Neutrophil (primary cell): ENCODE measurements around the gene MSI2.

Source experiments
- H3K27ac ChIP-seq: fragments of 200-600 bp; sonication (generic); 2 replicates; pipeline ENCODE4 v1.5.1; 2016; ENCODE audit warnings: mild to moderate bottlenecking, moderate library complexity
- H3K27me3 ChIP-seq: fragments of 200-600 bp; sonication (generic); 2 replicates; pipeline ENCODE4 v1.6.0; 2016; ENCODE audit warnings: mild to moderate bottlenecking
- H3K36me3 ChIP-seq: fragments of 200-600 bp; sonication (generic); 2 replicates; pipeline ENCODE4 v1.5.1; 2017
- H3K4me1 ChIP-seq, 2 experiments: fragments of 200-600 bp in 1 of 2; sonication (generic) in 1 of 2; 1 replicate in 1 of 2; 2 replicates in 1 of 2; pipeline versions ENCODE4 v1.5.1 to v1.6.1; 2013 to 2016; ENCODE audit warnings: low read depth in 1 of 2, low read length in 1 of 2, mild to moderate bottlenecking in 1 of 2, moderate library complexity in 1 of 2; ENCODE audit not compliant: control insufficient read depth in 1 of 2, insufficient read depth in 1 of 2
- H3K4me3 ChIP-seq, 2 experiments: fragments of 200-600 bp in 1 of 2; sonication (generic) in 1 of 2; 1 replicate in 1 of 2; 2 replicates in 1 of 2; pipeline ENCODE4 v1.5.1; 2013 to 2016; ENCODE audit warnings: low read depth in 1 of 2, low read length in 1 of 2, mild to moderate bottlenecking in 1 of 2, moderate library complexity in 1 of 2
- H3K9me3 ChIP-seq: fragments of 200-600 bp; sonication (generic); 2 replicates; pipeline ENCODE4 v1.5.1; 2016
- TF ChIP-seq, protein P1 (sequence below): fragments of 200-600 bp; sonication (generic); IDR thresholded peaks from 2 replicates; pipeline ENCODE4 v1.5.1; 2016; ENCODE audit warnings: antibody characterized with exemption

MSI2 gene

DNA sequence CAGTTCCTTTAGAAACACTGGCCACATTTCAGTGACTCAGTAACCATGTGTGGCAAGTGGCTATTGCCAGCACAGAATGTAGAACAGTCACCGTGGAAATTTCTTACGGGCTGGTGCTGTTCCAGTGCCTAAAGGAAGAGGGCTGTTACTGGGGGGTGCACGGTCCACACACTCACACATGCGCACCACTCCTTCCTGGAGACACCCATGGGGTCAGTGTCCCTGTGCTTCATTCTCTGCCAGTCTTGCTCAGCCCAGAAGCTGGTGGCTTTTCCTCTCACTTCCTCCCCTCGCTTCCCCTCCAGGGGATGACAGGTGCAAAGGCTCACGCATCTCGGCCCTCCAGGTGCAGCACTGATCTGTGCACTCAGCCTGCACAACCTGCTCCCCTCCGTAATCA lies 373.1 kb downstream of the MSI2 start:
- Histone ChIP-seq H3K4me3 (no peak overlapping the region), H3K36me3 (no peaks in the 10 kb centered on the region), H3K27me3 (no peaks in the 10 kb centered on the region), H3K27ac (no peak overlapping the region), H3K9me3 (no peaks in the 10 kb centered on the region), H3K4me1 (no peaks in the 10 kb centered on the region)
- TF ChIP-seq, protein P1, sequence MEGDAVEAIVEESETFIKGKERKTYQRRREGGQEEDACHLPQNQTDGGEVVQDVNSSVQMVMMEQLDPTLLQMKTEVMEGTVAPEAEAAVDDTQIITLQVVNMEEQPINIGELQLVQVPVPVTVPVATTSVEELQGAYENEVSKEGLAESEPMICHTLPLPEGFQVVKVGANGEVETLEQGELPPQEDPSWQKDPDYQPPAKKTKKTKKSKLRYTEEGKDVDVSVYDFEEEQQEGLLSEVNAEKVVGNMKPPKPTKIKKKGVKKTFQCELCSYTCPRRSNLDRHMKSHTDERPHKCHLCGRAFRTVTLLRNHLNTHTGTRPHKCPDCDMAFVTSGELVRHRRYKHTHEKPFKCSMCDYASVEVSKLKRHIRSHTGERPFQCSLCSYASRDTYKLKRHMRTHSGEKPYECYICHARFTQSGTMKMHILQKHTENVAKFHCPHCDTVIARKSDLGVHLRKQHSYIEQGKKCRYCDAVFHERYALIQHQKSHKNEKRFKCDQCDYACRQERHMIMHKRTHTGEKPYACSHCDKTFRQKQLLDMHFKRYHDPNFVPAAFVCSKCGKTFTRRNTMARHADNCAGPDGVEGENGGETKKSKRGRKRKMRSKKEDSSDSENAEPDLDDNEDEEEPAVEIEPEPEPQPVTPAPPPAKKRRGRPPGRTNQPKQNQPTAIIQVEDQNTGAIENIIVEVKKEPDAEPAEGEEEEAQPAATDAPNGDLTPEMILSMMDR = no peak

DNA sequence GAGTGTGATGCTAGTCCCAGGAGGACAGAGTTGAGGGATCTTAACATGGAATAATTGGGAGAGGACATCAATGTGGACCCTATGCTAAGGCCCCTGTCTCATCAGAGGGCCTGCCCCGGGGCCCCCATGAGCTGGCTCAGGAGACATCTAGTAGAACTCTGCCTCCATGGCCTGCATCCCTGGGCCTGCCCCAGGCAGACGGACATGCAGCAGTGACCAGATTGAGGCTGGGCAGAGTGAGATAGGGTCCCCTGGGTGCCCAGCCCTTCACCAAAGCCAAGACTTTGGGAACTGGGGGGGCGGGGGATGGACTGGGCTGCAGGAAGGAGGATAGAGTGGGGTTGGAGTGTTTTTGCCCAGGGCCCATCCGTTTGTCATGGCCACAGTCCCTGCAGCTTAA lies 373.6 kb downstream of the MSI2 start:
- H3K4me3 ChIP-seq = no peak overlapping the region
- H3K4me1 ChIP-seq = no peaks in the 10 kb centered on the region
- TF ChIP-seq, protein P1 = no peak
- no peak overlapping the region for H3K27ac ChIP-seq
- no peaks in the 10 kb centered on the region for H3K27me3 ChIP-seq
- H3K36me3 ChIP-seq = no peaks in the 10 kb centered on the region
- H3K9me3 ChIP-seq = no peaks in the 10 kb centered on the region

DNA sequence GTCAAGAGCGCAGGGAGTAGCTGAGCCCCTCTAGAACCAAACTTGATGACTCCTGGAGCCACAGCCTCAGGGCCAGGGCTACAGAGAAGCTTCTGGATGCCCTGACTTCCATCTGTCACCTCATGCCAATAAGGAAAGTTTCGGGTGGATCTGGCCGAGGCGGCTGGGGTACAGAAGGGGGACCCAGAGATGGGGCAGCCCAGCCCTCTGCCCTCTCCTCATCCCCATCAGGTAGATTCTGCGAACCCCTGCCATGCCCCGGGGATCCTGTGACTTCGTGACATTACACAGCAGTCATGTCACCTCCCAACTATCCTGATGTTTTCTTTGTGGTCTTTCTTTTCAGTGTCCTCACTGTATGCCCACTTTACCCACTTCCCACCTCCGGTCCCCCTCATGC lies 374.4 kb downstream of the MSI2 start:
- Histone ChIP-seq H3K36me3 (no peaks in the 10 kb centered on the region), H3K27ac (no peak overlapping the region), H3K4me3 (no peak overlapping the region), H3K4me1 (no peaks in the 10 kb centered on the region), H3K9me3 (no peaks in the 10 kb centered on the region), H3K27me3 (no peaks in the 10 kb centered on the region)
- TF ChIP-seq, protein P1 = no peak

DNA sequence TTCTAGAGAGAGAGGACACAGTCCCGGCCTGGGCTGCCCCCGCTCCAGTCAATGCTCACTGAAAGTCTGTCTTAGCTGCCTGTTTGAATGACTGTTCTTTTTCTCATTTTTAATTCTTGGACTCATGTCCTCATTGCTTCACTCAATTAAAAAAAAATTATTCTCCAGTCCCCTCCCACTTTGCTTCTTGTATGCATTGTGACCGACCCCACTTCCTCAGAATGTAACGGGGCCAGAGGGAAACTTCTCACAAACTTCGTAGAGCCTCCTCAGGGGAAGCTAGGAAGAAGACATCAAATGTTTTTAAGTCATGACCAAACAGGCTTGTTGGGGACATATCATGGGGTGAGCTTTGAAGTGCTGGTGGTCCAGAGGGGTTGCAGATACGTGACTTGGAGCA lies 375.5 kb downstream of the MSI2 start:
- Histone ChIP-seq H3K27ac (no peak overlapping the region), H3K4me3 (no peak overlapping the region), H3K4me1 (no peaks in the 10 kb centered on the region), H3K27me3 (no peaks in the 10 kb centered on the region), H3K9me3 (no peaks in the 10 kb centered on the region), H3K36me3 (no peaks in the 10 kb centered on the region)
- TF ChIP-seq, protein P1 = no peak

DNA sequence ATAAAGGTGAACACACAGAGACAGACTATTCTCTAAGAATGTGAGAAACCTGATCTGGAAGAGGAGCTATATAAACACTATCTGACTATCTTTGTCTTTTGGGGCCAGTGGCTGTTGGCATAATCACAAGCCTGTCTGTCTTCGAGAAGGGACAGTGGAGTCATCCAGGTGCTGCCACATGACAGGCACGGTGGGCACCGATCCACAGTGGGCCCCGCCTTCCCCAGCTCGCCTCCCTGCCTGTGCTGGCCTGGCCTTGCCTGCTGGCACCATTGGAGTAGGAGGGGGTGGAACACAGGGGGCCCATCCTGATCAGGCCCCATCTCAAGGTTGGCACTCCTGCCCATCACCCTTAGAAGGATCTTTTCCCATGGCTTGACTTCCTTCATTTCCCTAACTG lies 376.0 kb downstream of the MSI2 start:
- no peak overlapping the region for H3K27ac ChIP-seq
- H3K36me3 ChIP-seq = no peaks in the 10 kb centered on the region
- no peak overlapping the region for H3K4me3 ChIP-seq
- H3K9me3 ChIP-seq = no peaks in the 10 kb centered on the region
- TF ChIP-seq, protein P1 = no peak
- no peaks in the 10 kb centered on the region for H3K4me1 ChIP-seq
- H3K27me3 ChIP-seq = no peaks in the 10 kb centered on the region

DNA sequence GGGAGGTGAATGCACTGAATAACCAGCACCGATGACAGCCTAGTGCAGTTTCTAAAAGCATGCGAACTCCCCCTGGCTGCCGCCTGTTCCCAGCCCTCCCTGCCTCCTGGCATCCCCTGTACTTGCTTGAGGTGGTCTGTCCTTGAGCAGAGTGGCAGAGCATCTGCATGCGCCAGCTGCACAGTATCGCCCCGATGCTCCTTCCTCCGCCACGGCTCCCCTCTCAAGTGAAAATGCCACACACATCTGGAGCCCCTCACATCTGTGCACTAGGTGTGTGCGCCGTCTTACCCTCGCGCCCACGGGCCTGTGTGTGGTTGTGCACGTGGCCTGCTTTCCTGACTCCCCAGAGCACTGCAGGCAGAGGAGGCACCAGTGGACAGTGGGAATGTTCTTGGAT lies 376.9 kb downstream of the MSI2 start:
- Histone ChIP-seq H3K36me3 (no peaks in the 10 kb centered on the region), H3K27me3 (no peaks in the 10 kb centered on the region), H3K9me3 (no peaks in the 10 kb centered on the region), H3K4me3 (no peak overlapping the region), H3K4me1 (no peaks in the 10 kb centered on the region), H3K27ac (no peak overlapping the region)
- TF ChIP-seq, protein P1 = no peak
